Endothelial cell of umbilical vein (primary cell): ENCODE measurements around the gene ABCA10. TPM values are rescaled to one million over a fixed set of nuclear protein-coding genes. Genes with fewer than 3 reads are reported as not detected.

Experiments used
- BruUV-seq: library from RNA; stranded (reverse); fragments of 400-500 nt; replicated peaks from 2 replicates; lab custom pipeline; 2021; lab: Mats Ljungman, UMichigan
- CTCF ChIA-PET: fragments of 300-600, 350-600 bp; sonication (Branson Sonifier 250); formaldehyde crosslinking; loops from one replicate; lab custom pipeline; 2021; ENCODE audit warnings: antibody characterized with exemption, inconsistent platforms; lab: Charles Lee
- POLR2A ChIA-PET: fragments of 300-600, 350-600 bp; sonication (Branson Sonifier 250); formaldehyde crosslinking; loops from one replicate; lab custom pipeline; 2021; ENCODE audit warnings: antibody characterized with exemption, inconsistent platforms; lab: Charles Lee
- DNase-seq: peaks from one replicate; pipeline ENCODE4 v3.0.0-alpha.2; 2011; ENCODE audit warnings: low read depth, low spot score
- FAIRE-seq: peaks from 2 replicates; lab custom pipeline; 2011; peaks lifted over from hg19 to GRCh38; lab: Jason Lieb, UNC
- H2AFZ ChIP-seq: 2 replicates; pipeline ENCODE4 v1.6.0; 2012; ENCODE audit warnings: low read depth, low read length, control low read depth, inconsistent platforms
- H3K27ac ChIP-seq: 2 replicates; pipeline ENCODE4 v1.5.1; 2011; ENCODE audit warnings: low read depth, mild to moderate bottlenecking, control low read depth, low read length, moderate library complexity; ENCODE audit not compliant: insufficient read depth
- H3K27me3 ChIP-seq, 2 experiments: 2 replicates each; pipeline versions ENCODE4 v1.6.0 to v1.6.1; 2011; ENCODE audit warnings: low read length in 2 of 2, mixed read lengths in 1 of 2; ENCODE audit not compliant: control insufficient read depth in 2 of 2, insufficient read depth in 2 of 2
- H3K36me3 ChIP-seq, 2 experiments: 2 replicates in 1 of 2; 3 replicates in 1 of 2; pipeline ENCODE4 v1.5.1; 2011; ENCODE audit warnings: low read length in 2 of 2, mild to moderate bottlenecking in 1 of 2, moderate library complexity in 1 of 2; ENCODE audit not compliant: control insufficient read depth in 2 of 2, insufficient read depth in 2 of 2; ENCODE audit errors: extremely low read depth in 1 of 2
- H3K4me1 ChIP-seq: 3 replicates; pipeline ENCODE4 v1.5.1; 2011; ENCODE audit warnings: mild to moderate bottlenecking, low read length; ENCODE audit not compliant: control insufficient read depth, insufficient read depth; ENCODE audit errors: extremely low read depth
- H3K4me2 ChIP-seq: 2 replicates; pipeline ENCODE4 v1.6.1; 2011; ENCODE audit warnings: low read length, control low read depth, mixed read lengths; ENCODE audit not compliant: insufficient read depth
- H3K4me3 ChIP-seq, 3 experiments: fragments of 200-600 bp in 1 of 3; sonication (generic), shearing (Covaris generic) in 1 of 3; replicated peaks in 1 of 3; 2 replicates each; pipeline ENCODE4 v1.5.1; 2011 to 2016; ENCODE audit warnings: control low read depth in 3 of 3, low read length in 3 of 3, mild to moderate bottlenecking in 2 of 3, inconsistent platforms in 1 of 3, low read depth in 1 of 3, moderate library complexity in 1 of 3; ENCODE audit not compliant: insufficient read depth in 1 of 3
- H3K79me2 ChIP-seq: 2 replicates; pipeline ENCODE4 v1.6.0; 2012; ENCODE audit warnings: low read length, inconsistent platforms; ENCODE audit not compliant: control insufficient read depth, insufficient read depth
- H3K9ac ChIP-seq: replicated peaks from 2 replicates; pipeline ENCODE3; 2011; ENCODE audit warnings: low read length, control low read depth; ENCODE audit not compliant: insufficient read depth; ENCODE audit errors: extremely low read depth
- H3K9me1 ChIP-seq: replicated peaks from 3 replicates; pipeline ENCODE4 v1.6.0; 2011; ENCODE audit warnings: mild to moderate bottlenecking, low read length; ENCODE audit not compliant: control insufficient read depth, insufficient read depth; ENCODE audit errors: extremely low read depth
- H3K9me3 ChIP-seq: replicated peaks from 2 replicates; pipeline ENCODE4 v1.5.1; 2012; ENCODE audit warnings: low read length, inconsistent platforms; ENCODE audit not compliant: control insufficient read depth, insufficient read depth
- H4K20me1 ChIP-seq: replicated peaks from 2 replicates; pipeline ENCODE3; 2011; ENCODE audit warnings: mild to moderate bottlenecking, low read length; ENCODE audit not compliant: control insufficient read depth, insufficient read depth; ENCODE audit errors: extremely low read depth
- EZH2 ChIP-seq: IDR thresholded peaks from 2 replicates; pipeline ENCODE4 v1.6.1; 2012; ENCODE audit warnings: borderline replicate concordance, low read depth, mild to moderate bottlenecking, moderate library complexity, low read length, inconsistent platforms; ENCODE audit not compliant: severe bottlenecking
- FOS ChIP-seq: IDR thresholded peaks from 2 replicates; pipeline ENCODE4 v1.6.1; 2011; ENCODE audit warnings: mild to moderate bottlenecking, low read length, moderate library complexity, borderline replicate concordance; ENCODE audit not compliant: insufficient read depth
- GATA2 ChIP-seq: IDR thresholded peaks from 2 replicates; pipeline ENCODE4 v1.7.0; 2011; ENCODE audit warnings: low read depth, mild to moderate bottlenecking, moderate library complexity, mixed read lengths, low read length; ENCODE audit not compliant: insufficient read length, insufficient read depth
- JUN ChIP-seq: IDR thresholded peaks from 2 replicates; pipeline ENCODE4 v1.6.1; 2011; ENCODE audit warnings: borderline replicate concordance, low read depth; ENCODE audit not compliant: insufficient read length, insufficient read depth
- MYC ChIP-seq: IDR thresholded peaks from one replicate; pipeline ENCODE4 v1.6.1; 2011; ENCODE audit warnings: mild to moderate bottlenecking, low read depth, low read length
- POLR2A ChIP-seq: IDR thresholded peaks from 2 replicates; pipeline ENCODE4 v1.6.1; 2012; ENCODE audit warnings: low read depth, mild to moderate bottlenecking, control low read depth, low read length
- POLR2AphosphoS5 ChIP-seq: IDR thresholded peaks from 2 replicates; pipeline ENCODE4 v1.6.1; 2012; ENCODE audit warnings: low read depth, mild to moderate bottlenecking, control low read depth, low read length, moderate library complexity; ENCODE audit not compliant: insufficient read depth
- dilution Hi-C: fragments of 300-500 bp; cut with MboI; formaldehyde crosslinking; loops from one replicate; pipeline ENCODE4 v1.15.0; 2019; ENCODE audit warnings: low sequenced_read_pairs; ENCODE audit not compliant: extremely low pct_ligation_motif_present
- intact Hi-C: fragments of 100-400 bp; cut with micrococcal nuclease; formaldehyde crosslinking; loops from one replicate; pipeline ENCODE4 v1.10.0; 2022
- polyA plus RNA-seq, 4 experiments: library from polyadenylated mRNA; depleted of rRNA in 3 of 4; stranded (reverse) in 3 of 4; unstranded in 1 of 4; fragments of >200 nt; gene quantifications; 2 replicates each; pipeline versions ENCODE4 v1.2.1 to v1.2.3, GENCODE V29; 2011 to 2012; ENCODE audit warnings: missing spikeins in 1 of 4
- total RNA-seq: library from RNA; stranded (reverse); gene quantifications from 2 replicates; pipeline ENCODE4 v1.2.3, GENCODE V29; 2021
- TF ChIP-seq, protein P1 (sequence below): IDR thresholded peaks from 2 replicates; pipeline ENCODE4 v1.6.1; 2011; ENCODE audit not compliant: insufficient read depth, insufficient read length
- TF ChIP-seq, protein P2 (sequence below), 2 donors: IDR thresholded peaks; 1 replicate in 1 of 2; 2 replicates in 1 of 2; pipeline ENCODE4 v1.5.1; 2011; ENCODE audit warnings: low read length in 2 of 2, mild to moderate bottlenecking in 2 of 2, moderate library complexity in 2 of 2, control low read depth in 1 of 2, inconsistent platforms in 1 of 2, low read depth in 1 of 2; ENCODE audit not compliant: insufficient read depth in 1 of 2; ENCODE audit errors: extremely low read depth in 1 of 2

Gene ABCA10
- total and polyA plus RNA-seq, 2 donors (not counting 3 experiments of a cell fraction or from before 2014, with no cell fraction given) = 0.22 to 2.1 TPM

DNA sequence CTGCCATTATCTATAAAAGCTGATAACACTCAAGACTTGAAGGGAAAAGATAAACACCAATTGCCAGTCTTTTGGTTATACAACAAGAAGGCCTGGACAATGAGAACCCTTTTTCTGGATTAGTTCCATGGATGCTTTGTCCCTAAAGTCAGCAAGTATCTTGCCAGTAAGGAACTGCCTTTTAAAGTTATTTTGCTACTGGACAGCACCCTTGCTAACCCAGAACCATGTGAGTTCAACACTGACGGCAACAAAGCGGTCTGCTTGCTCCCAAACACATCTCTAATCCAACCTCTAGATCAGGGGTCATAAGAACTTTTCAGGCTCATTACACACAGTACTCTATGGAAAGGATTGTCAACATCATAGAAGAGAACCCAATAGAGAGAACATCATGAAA, 61.7 kb downstream of the ABCA10 start:
- H3K4me3 ChIP-seq = no peak overlapping the region
- dilution Hi-C loops (no loop called here), intact Hi-C loops (no loop called here)
- no peaks in the 10 kb centered on the region for H3K27me3 ChIP-seq
- no peaks in the 10 kb centered on the region for H3K9me3 ChIP-seq
- FAIRE-seq (no peak), DNase-seq (no peak)
- POLR2A ChIA-PET = no interaction called here
- CTCF ChIA-PET = no interaction called here
- H3K4me2 ChIP-seq = no peak overlapping the region
- no peak for TF ChIP-seq FOS
- TF ChIP-seq GATA2 = no peak
- TF ChIP-seq, protein P1, sequence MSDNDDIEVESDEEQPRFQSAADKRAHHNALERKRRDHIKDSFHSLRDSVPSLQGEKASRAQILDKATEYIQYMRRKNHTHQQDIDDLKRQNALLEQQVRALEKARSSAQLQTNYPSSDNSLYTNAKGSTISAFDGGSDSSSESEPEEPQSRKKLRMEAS = no peak
- TF ChIP-seq, protein P2, sequence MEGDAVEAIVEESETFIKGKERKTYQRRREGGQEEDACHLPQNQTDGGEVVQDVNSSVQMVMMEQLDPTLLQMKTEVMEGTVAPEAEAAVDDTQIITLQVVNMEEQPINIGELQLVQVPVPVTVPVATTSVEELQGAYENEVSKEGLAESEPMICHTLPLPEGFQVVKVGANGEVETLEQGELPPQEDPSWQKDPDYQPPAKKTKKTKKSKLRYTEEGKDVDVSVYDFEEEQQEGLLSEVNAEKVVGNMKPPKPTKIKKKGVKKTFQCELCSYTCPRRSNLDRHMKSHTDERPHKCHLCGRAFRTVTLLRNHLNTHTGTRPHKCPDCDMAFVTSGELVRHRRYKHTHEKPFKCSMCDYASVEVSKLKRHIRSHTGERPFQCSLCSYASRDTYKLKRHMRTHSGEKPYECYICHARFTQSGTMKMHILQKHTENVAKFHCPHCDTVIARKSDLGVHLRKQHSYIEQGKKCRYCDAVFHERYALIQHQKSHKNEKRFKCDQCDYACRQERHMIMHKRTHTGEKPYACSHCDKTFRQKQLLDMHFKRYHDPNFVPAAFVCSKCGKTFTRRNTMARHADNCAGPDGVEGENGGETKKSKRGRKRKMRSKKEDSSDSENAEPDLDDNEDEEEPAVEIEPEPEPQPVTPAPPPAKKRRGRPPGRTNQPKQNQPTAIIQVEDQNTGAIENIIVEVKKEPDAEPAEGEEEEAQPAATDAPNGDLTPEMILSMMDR (IDR thresholded peaks at IDR 0.05; ENCODE audit: extremely low read depth in 1 of 2, insufficient read depth in 1 of 2, low read depth in 1 of 2, low read length in 2 of 2) = no peak
- no peak for TF ChIP-seq POLR2AphosphoS5
- no peak for TF ChIP-seq MYC
- TF ChIP-seq JUN = no peak
- TF ChIP-seq EZH2 = no peak
- no peak for TF ChIP-seq POLR2A
- H4K20me1 ChIP-seq = no peaks in the 10 kb centered on the region
- no peaks in the 10 kb centered on the region for H3K4me1 ChIP-seq
- no peaks in the 10 kb centered on the region for H3K36me3 ChIP-seq
- no peak overlapping the region for H3K27ac ChIP-seq
- no peaks in the 10 kb centered on the region for H3K79me2 ChIP-seq
- no peaks in the 10 kb centered on the region for H3K9me1 ChIP-seq
- no TSS peak for BruUV-seq
- no peak overlapping the region for H3K9ac ChIP-seq
- no peak overlapping the region for H2AFZ ChIP-seq
